Stomach (tissue), 4 donors: ENCODE measurements around the gene POM121C.
"Not testable (repeated sequence)": the region's sequence is repeated elsewhere in the genome, so short reads cannot be mapped to it uniquely, and the experiment has no call there.

Source experiments
- CTCF ChIP-seq, 7 experiments: fragments of 450-650 bp in 4 of 7; fragments of 200-600 bp in 3 of 7; sonication (generic) in 3 of 7; IDR thresholded peaks; one replicate each; pipeline ENCODE4 v1.5.1; 2016 to 2019; ENCODE audit warnings: antibody characterized with exemption in 7 of 7, control low read depth in 2 of 7, mild to moderate bottlenecking in 1 of 7
- EP300 ChIP-seq: sonication (generic); formaldehyde crosslinking; IDR thresholded peaks from one replicate; pipeline ENCODE4 v1.6.1; 2017; ENCODE audit warnings: antibody characterized with exemption
- POLR2AphosphoS5 ChIP-seq, 3 donors: sonication (generic); formaldehyde crosslinking; IDR thresholded peaks; one replicate each; pipeline ENCODE4 v1.6.1; 2016; ENCODE audit warnings: antibody characterized with exemption in 3 of 3

GRCh38 chr7:75492020-75492419 lies 5.9 kb upstream of the POM121C start, which contains the start of gene SPDYE5:
- not testable (repeated sequence) for TF ChIP-seq POLR2AphosphoS5 (IDR thresholded peaks at IDR 0.05); CTCF (IDR thresholded peaks at IDR 0.05); EP300
